GM15510 (cell line): ENCODE data around the gene MAPKAPK3.

Experiments
- POLR2A ChIP-seq: IDR thresholded peaks from 3 replicates; pipeline ENCODE4 v1.6.1; 2011; ENCODE audit warnings: borderline replicate concordance; ENCODE audit not compliant: insufficient read length; ENCODE audit errors: extremely low read depth

The MAPKAPK3 gene

GRCh38 chr3:50662408-50662807 is 45.5 kb downstream of the MAPKAPK3 start:
- no peak for TF ChIP-seq POLR2A

DNA sequence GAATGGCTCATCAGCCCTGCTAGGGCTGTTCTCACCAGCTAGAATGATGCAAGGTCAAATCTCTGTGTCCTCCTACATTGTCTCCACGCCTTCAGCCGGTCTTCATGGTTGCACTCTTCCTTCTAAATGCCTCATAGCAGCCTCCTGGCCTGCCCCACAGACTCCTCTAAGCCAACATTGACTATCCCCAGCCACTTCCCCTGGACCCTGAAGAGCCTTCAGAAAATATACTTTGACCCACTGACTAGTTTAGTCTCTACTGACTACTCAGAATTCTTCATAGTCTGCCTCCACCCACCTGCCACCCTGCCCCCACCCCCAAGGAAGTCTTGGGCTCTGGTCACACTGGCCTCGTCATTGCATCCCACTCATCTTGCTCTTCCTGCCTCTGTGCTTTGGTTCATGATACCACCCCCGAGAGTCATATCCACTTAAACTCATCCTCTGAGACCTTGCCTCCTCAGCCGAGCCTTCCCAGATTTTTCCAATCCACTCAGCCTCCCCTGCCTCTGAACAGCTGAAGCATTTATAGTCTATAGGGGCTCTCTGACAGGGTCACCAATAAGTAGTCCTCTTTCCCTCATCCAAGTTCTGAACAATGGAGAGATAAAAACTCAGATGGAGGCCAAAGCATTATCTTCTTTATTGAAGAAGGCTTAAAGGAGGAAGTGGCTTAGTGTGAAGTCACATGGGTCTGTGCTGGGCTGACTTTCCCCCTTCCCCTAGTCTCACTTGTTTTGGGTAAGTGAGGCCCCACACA is 48.3 kb downstream of the MAPKAPK3 start:
- TF ChIP-seq POLR2A, result no peak

DNA sequence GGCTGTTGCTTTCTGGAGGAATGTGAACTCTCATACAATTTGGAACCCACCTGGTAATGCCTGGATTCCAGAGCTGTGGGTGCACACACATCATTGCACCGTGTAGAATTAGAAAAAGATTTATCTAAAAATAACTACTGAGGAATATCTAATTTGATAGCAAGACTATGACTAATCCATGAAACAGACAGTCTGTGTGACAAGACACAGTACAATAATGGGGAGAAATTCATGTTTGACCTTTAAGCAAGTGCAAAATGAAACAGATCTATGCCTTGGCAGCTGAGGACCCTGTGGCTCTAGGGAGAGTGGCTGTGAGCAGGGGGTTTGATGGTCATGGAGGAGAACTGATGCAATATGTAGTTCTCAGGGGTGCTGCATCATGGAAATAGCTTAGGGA is 49.9 kb downstream of the MAPKAPK3 start:
- no peak for TF ChIP-seq POLR2A

- TF ChIP-seq POLR2A, result no peak
These were observed 54.4 kb downstream of the MAPKAPK3 start for GRCh38 chr3:50671331-50671730.

GRCh38 chr3:50672656-50673055 is 55.7 kb downstream of the MAPKAPK3 start:
- TF ChIP-seq POLR2A, result no peak

DNA sequence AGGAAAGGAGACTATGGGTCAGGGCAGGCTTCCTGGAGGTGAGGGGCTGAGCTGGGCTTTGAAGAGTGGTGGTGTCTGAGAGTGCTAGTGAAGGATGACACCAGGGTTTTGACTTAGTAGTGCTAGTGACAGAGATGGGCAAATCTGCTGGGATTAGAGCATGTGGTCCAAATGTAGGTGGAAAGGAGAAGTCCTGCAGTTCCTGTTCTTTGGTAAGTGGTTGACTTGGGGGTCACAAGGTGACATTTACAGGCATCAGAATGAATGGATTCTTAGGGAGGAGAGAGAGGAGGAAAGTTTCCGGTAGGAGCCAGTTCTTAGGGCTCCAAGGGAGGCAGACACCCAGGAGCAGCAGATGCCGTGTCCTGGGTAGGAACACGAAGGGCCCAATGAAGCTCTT is 57.0 kb downstream of the MAPKAPK3 start:
- no peak for TF ChIP-seq POLR2A

- TF ChIP-seq POLR2A, result no peak
These were observed 57.6 kb downstream of the MAPKAPK3 start, which contains the start of gene DOCK3 for GRCh38 chr3:50674349-50675178. Gene DOCK3 (plus strand): TSS chr3:50674927. CDS start chr3:50675264, 337 bp downstream.

- no peak for TF ChIP-seq POLR2A
These were observed 58.5 kb downstream of the MAPKAPK3 start for GRCh38 chr3:50675179-50676030.

GRCh38 chr3:50676031-50676705 is 59.2 kb downstream of the MAPKAPK3 start:
- no peak for TF ChIP-seq POLR2A

- TF ChIP-seq POLR2A, result no peak
These were observed 70.3 kb downstream of the MAPKAPK3 start for GRCh38 chr3:50687127-50687751.

DNA sequence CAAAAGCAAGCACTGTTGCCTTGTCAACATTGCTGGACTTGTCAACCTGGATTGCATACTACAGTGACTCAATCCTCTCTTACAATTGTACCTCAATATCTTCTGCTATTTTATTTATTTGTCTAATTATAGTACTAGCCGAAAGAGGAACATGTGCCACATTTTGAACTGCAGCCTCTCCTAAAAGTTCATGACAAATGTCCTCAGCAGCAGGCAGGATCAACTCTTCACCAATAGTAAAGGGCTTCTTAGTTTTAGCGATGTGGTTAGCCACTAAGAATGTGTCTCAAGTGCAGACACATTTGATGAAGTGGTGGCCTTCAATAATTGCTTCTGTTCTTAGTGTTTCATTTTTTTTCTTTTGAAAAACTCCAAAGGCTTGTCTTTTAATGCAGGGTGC is 71.0 kb downstream of the MAPKAPK3 start:
- no peak for TF ChIP-seq POLR2A

GRCh38 chr3:50689558-50689957 is 72.6 kb downstream of the MAPKAPK3 start:
- TF ChIP-seq POLR2A, result no peak

DNA sequence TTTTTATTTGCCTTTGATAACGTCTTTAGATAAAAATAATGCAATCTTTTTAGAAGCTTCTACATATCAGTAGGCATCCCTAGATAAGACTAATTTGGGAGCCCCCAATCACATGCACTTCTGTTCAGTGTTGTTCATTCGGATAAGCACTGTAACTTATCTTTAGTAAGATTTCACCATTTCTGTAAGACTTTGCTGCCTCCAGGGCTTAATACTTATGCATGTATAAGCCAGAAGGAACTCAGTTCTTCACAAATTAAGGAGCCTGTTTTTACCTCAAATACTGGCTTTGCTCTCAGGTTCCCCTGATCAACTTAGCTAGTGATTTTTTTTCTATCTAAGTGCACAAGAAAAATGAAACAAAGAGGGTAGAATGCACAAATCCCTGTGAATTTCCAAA is 78.1 kb downstream of the MAPKAPK3 start:
- no peak for TF ChIP-seq POLR2A

GRCh38 chr3:50696276-50696675 is 79.3 kb downstream of the MAPKAPK3 start:
- no peak for TF ChIP-seq POLR2A

GRCh38 chr3:50698269-50698668 is 81.3 kb downstream of the MAPKAPK3 start:
- no peak for TF ChIP-seq POLR2A
